GM10847 (cell line): ENCODE results near the gene CNTNAP2.

Experiments used
- POLR2A ChIP-seq: IDR thresholded peaks from 2 replicates; pipeline ENCODE4 v1.6.1; 2011; ENCODE audit not compliant: insufficient read length; ENCODE audit errors: extremely low read depth

CNTNAP2 gene

GRCh38 chr7:146345251-146345650 lies 228.7 kb downstream of the CNTNAP2 start:
- TF ChIP-seq POLR2A = no peak

GRCh38 chr7:146346096-146346495 lies 229.5 kb downstream of the CNTNAP2 start:
- no peak for TF ChIP-seq POLR2A

GRCh38 chr7:146355216-146355615 lies 238.6 kb downstream of the CNTNAP2 start:
- TF ChIP-seq POLR2A = no peak

GRCh38 chr7:146359176-146359575 lies 242.6 kb downstream of the CNTNAP2 start:
- no peak for TF ChIP-seq POLR2A

- TF ChIP-seq POLR2A = no peak
These were observed 250.3 kb downstream of the CNTNAP2 start for GRCh38 chr7:146366938-146367337.

- TF ChIP-seq POLR2A = no peak
These were observed 253.6 kb downstream of the CNTNAP2 start for GRCh38 chr7:146370171-146370570.

- TF ChIP-seq POLR2A = no peak
These were observed 258.6 kb downstream of the CNTNAP2 start for GRCh38 chr7:146375170-146375569.

- TF ChIP-seq POLR2A = no peak
These were observed 261.6 kb downstream of the CNTNAP2 start for GRCh38 chr7:146378196-146378595.

- TF ChIP-seq POLR2A = no peak
These were observed 270.5 kb downstream of the CNTNAP2 start for GRCh38 chr7:146387140-146387539.

- no peak for TF ChIP-seq POLR2A
These were observed 272.3 kb downstream of the CNTNAP2 start for GRCh38 chr7:146388928-146389327.

GRCh38 chr7:146393346-146393745 lies 276.7 kb downstream of the CNTNAP2 start:
- TF ChIP-seq POLR2A = no peak

GRCh38 chr7:146397141-146397540 lies 280.5 kb downstream of the CNTNAP2 start:
- no peak for TF ChIP-seq POLR2A

- TF ChIP-seq POLR2A = no peak
These were observed 285.3 kb downstream of the CNTNAP2 start for GRCh38 chr7:146401939-146402338.

GRCh38 chr7:146405737-146406136 lies 289.1 kb downstream of the CNTNAP2 start:
- no peak for TF ChIP-seq POLR2A

- no peak for TF ChIP-seq POLR2A
These were observed 295.4 kb downstream of the CNTNAP2 start for GRCh38 chr7:146411975-146412374.

GRCh38 chr7:146412781-146413180 lies 296.2 kb downstream of the CNTNAP2 start:
- no peak for TF ChIP-seq POLR2A

- no peak for TF ChIP-seq POLR2A
These were observed 297.8 kb downstream of the CNTNAP2 start for GRCh38 chr7:146414373-146414772.

- TF ChIP-seq POLR2A = no peak
These were observed 298.3 kb downstream of the CNTNAP2 start for GRCh38 chr7:146414937-146415336.
